HK-2 (cell line): Measurements from ENCODE around the gene LRP5.
A peak's percentile ranks its signal among the peaks of the same experiment; 100 is the strongest.
"Not testable (repeated sequence)": the region's sequence is repeated elsewhere in the genome, so short reads cannot be mapped to it uniquely, and the experiment has no call there.

Source experiments
- DNase-seq: peaks from one replicate; pipeline ENCODE4 v3.0.0-alpha.2; 2018; ENCODE audit not compliant: unreplicated experiment

Gene LRP5

DNA sequence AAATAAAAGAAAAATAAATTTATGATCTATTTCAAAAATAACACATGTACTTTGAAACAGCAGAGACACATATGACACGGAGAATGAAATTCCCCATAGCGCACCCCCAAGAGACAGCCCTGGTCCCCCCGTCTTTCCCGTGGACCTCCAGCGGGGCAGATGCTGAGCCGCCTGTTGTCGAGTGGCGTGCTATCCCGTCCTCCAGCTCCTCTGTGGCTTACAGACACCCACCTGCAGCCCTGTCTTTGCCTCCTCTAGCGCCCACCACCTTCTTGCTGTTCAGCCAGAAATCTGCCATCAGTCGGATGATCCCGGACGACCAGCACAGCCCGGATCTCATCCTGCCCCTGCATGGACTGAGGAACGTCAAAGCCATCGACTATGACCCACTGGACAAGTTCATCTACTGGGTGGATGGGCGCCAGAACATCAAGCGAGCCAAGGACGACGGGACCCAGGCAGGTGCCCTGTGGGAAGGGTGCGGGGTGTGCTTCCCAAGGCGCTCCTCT is 103.7 kb downstream of the LRP5 start:
- no peak for DNase-seq

DNA sequence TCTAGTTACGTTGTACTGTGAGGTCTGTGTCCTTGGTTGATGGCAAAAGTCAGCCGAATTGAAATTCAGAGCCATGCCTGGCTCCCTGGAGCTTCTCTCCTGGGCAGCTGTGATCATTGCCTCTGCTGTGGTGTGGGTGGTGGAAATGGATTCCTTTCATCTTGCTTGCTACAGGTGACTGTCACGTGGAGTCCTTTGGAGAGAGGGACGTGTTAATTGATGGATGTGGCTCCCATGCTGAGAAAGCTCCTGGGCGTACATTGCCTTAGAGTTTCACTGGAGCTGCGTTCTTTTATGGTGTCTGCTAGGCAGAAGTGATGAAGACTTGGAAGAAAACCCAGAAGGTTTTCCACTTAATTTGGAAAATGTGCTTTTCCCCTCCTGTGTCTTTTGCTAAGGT is 106.3 kb downstream of the LRP5 start:
- no peak for DNase-seq

DNA sequence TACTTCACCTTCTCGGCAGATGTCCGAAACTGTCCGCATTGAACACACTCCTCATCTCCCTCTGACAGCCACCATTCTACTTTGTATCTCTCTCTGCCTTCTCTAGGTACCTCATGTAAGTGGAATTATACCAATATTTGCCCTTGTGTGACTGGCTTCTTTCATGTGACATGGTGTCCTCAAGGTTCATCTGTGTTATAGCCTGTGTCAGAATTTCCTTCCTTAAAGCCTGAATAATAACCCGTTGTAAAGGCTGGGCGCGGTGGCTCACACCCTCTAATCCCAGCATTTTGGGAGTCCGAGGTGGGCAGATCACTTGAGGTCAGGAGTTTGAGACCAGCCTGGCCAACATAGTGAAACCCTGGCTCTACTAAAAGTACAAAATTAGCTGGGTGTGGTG is 107.8 kb downstream of the LRP5 start:
- no peak for DNase-seq

- no peak for DNase-seq
Measured at GRCh38 chr11:68423481-68423880, 111.1 kb downstream of the LRP5 start.

- DNase-seq: no peak
Measured at GRCh38 chr11:68424101-68424632, 111.8 kb downstream of the LRP5 start.

DNA sequence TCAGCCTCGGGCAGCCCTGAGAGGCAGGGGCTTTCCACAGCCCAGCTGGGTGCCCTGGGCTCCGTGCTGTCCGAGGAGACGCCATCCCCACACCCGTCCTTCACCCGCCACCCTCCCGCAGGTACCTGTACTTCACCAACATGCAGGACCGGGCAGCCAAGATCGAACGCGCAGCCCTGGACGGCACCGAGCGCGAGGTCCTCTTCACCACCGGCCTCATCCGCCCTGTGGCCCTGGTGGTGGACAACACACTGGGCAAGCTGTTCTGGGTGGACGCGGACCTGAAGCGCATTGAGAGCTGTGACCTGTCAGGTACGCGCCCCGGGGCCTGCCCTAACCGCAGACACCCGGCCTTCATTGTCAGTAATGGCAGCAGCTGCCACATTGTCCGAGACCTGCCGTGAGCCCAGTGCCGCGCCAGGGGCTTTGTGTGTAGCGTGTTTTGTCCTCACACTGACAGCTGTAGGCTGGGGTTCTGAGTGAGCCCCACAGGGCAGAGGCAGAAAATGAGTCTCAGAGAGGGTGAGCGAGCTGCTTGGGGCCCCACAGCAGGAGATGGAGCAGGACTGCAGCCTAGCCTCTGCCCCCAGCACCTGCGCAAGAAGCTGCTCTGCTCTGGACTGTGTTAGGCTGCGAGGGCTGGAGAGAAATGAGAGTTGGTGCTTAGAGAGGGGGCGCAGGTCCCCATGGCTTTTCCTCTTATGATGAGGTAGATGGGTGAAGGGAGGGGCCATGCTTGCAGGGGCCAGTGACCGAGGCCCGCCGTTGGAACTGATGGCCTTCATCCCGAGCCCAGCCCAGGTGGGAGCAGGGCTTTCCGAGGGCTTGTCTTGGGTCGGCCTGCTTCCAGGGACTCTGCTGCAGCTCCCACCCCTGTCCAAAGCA is 112.8 kb downstream of the LRP5 start:
- no peak for DNase-seq

GRCh38 chr11:68425866-68426380 is 113.5 kb downstream of the LRP5 start:
- DNase-seq: no peak

DNA sequence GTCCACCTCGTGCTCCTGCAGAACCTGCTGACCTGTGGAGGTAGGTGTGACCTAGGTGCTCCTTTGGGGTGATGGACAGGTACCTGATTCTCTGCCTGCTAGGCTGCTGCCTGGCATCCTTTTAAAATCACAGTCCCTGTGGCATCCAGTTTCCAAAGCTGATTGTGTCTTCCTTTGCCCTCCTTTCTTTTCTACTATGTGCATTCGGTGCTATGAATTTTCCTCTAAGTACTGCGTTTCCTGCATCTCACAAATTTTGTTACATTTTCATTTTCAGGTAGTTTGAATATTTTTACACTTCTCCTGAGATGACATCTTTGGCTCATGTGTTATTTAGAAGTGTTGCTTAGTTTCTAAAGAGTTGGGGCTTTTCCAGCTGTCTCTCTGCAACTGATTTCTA is 117.3 kb downstream of the LRP5 start:
- no peak for DNase-seq

DNA sequence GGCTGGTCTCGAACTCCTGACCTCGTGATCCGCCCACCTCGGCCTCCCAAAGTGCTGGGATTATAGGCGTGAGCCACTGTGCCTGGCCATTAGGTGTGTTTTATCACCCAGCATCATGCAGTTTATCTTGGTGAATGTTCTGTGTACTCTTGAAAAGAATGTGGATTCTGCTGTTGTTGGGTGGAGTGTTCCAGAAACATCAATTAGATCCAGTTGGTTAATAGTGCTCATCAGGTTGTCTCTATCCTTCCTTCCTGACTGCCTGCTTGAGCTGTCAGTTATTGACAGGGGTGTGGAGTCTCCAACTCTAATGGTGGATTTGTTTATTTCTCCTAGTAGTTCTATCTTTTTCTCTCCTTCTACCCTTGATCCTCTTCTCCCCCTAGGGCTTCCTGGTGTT is 118.0 kb downstream of the LRP5 start:
- no peak for DNase-seq

- no peak for DNase-seq
Measured at GRCh38 chr11:68430801-68431200, 118.4 kb downstream of the LRP5 start.

GRCh38 chr11:68431984-68432645 is 119.7 kb downstream of the LRP5 start:
- DNase-seq: no peak

DNA sequence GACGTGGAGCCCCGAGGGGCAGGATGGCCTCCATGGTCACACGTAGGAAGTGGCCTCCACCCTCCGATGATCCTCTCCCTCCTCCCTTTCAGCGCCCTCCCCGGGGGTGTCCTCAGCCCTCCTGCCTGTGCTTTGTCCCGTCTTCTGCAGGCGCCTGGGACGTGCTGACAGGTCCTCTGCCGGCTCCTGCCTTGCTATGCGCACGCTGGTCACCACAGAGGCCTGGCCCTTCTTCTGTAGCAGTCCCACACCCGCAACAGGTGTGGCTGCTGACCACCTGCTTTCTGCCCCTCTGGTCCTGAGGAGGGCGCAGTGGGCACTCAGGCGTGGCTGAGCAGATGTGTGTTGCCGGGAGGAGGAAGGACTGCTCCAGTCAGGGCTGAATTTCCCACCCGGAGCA is 120.5 kb downstream of the LRP5 start:
- DNase-seq: no peak

- DNase-seq: no peak
Measured at GRCh38 chr11:68433541-68433940, 121.2 kb downstream of the LRP5 start.

- DNase-seq: not testable (repeated sequence)
Measured at GRCh38 chr11:68434159-68434558, 121.8 kb downstream of the LRP5 start.

DNA sequence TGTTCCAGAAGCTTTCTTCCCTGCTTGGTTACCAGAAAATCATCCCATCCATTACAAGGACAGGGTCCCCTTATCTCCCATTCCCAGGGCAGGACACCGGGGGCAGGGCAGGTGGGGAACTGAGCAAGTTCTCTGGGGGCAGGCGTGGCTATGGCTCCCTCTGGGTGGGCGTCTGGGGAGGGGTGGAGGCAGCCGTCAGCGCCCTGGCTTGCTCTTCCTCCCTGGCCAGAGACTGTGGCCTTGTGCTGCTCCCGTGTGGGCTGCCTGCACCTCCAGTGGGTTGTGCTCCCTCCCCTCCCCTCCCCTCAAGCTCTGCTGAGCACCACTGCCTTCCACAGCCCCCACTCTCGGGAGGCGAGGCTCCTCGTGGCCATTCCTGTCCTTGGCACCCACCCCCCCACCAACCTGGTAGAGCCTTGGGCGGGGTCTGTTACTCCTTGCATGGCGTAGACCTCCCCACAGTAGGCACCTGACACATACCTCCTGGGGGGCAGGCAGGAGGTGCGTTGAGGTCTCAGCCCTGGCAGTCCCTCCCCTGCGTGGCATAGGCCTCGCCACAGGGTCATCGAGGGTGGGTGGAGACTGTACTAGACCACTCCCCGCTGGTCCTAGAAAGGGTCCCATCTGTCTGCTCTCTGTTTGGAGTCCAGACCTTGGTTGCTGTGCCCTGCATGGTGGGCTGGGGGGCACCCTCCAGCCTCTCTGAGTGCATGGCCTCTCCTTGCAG is 123.9 kb downstream of the LRP5 start:
- DNase-seq: no peak

GRCh38 chr11:68436985-68437926 is 124.9 kb downstream of the LRP5 start:
- peak; percentile 30 for DNase-seq

DNA sequence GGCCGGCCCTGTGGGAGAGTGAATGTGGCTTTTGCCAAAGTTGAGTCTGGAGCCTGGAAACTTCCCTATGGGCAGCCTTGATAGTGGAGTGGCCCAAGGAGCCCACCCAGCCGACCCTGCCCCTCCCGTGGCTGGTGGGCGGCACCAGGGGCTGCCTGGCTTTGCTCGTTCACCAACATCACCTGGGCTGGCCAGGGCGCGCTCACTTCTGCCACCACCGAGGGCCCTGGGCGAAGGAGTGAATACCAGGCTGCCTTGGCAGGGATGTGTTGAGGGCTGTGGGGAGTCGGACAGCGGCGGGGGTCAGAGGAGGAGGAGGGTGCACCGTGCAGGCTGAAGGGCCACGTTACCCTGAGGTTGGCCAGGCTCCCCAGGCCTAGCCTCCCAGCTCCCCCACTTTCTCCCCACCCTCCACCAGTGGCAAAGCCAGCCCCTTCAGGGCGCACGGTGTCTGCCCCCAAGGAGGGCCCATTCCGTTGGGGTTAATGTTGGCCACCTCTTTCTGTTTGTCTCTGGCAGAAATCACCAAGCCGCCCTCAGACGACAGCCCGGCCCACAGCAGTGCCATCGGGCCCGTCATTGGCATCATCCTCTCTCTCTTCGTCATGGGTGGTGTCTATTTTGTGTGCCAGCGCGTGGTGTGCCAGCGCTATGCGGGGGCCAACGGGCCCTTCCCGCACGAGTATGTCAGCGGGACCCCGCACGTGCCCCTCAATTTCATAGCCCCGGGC is 125.7 kb downstream of the LRP5 start:
- DNase-seq: no peak

- no peak for DNase-seq
Measured at GRCh38 chr11:68438658-68439259, 126.4 kb downstream of the LRP5 start.

GRCh38 chr11:68439355-68440065 is 127.1 kb downstream of the LRP5 start:
- DNase-seq: no peak
